H1 (cell line): ENCODE results near the gene SMAP1.

Source experiments
- CTCF ChIP-seq, 3 experiments: IDR thresholded peaks; 1 replicate in 2 of 3; 2 replicates in 1 of 3; pipeline versions ENCODE4 v1.5.1 to v1.6.1; 2011; ENCODE audit warnings: low read length in 3 of 3, mild to moderate bottlenecking in 3 of 3, inconsistent platforms in 2 of 3, low read depth in 1 of 3, moderate library complexity in 1 of 3; ENCODE audit not compliant: insufficient read depth in 1 of 3; ENCODE audit errors: control extremely low read depth in 1 of 3
- SRF ChIP-seq: IDR thresholded peaks from 2 replicates; pipeline ENCODE4 v1.6.1; 2011; ENCODE audit warnings: mild to moderate bottlenecking, low read depth, low read length, moderate library complexity

GRCh38 chr6:70763754-70764510 is 96.2 kb downstream of the SMAP1 start:
- no peak for TF ChIP-seq CTCF (IDR thresholded peaks at IDR 0.05; ENCODE audit: control extremely low read depth in 1 of 3, insufficient read depth in 1 of 3, low read depth in 1 of 3, low read length in 3 of 3)
- no peak for TF ChIP-seq SRF
